ENCODE measurements around the gene C2orf76. TPM values are rescaled to one million over a fixed set of nuclear protein-coding genes. Genes with fewer than 3 reads are reported as not detected.

Gene C2orf76
- total RNA-seq, 1 experiment from 2014 or later = 5.7 TPM

GRCh38 chr2:119311371-119311770, 55.3 kb downstream of the C2orf76 start:
- H3K79me1 ChIP-seq (ENCODE audit: insufficient read depth, low read depth, low read length, poor library complexity, severe bottlenecking) = no peaks in the 10 kb centered on the region
- no peaks in the 10 kb centered on the region for H3K36me3 Mint-ChIP-seq (ENCODE audit: insufficient read depth in 1 of 3, low read depth in 3 of 3)
- H3K56ac ChIP-seq (ENCODE audit: insufficient read length, low read depth, low read length) = no peak overlapping the region
- no peak overlapping the region; a peak in 1 of 7 replicates for H3K27ac Mint-ChIP-seq
- no peaks in the 10 kb centered on the region for H3K9me3 ChIP-seq (ENCODE audit: control insufficient read depth, low read depth, low read length)
- H3K23ac ChIP-seq (ENCODE audit: insufficient read length, low read depth, low read length) = no peak overlapping the region
- H2BK15ac ChIP-seq (ENCODE audit: low read depth, low read length) = no peak overlapping the region
- H3K23me2 ChIP-seq (ENCODE audit: insufficient read length, low read depth, low read length, poor library complexity, severe bottlenecking) = no peaks in the 10 kb centered on the region
- no peak overlapping the region for H3K18ac ChIP-seq (ENCODE audit: insufficient read length, low read depth, low read length)
- H3K79me2 ChIP-seq (ENCODE audit: insufficient read depth, low read length) = no peaks in the 10 kb centered on the region
- no peak overlapping the region for H2BK20ac ChIP-seq (ENCODE audit: low read depth, low read length, poor library complexity, severe bottlenecking)
- H4K91ac ChIP-seq (ENCODE audit: insufficient read length, low read depth, low read length) = no peak overlapping the region
- H3K27ac ChIP-seq (ENCODE audit: insufficient read length, low read depth, low read length) = no peak overlapping the region
- no peak overlapping the region for H3K4ac ChIP-seq (ENCODE audit: low read depth, low read length)
- peak; percentile 51 for DNase-seq
- no peaks in the 10 kb centered on the region for H3K4me1 ChIP-seq (ENCODE audit: insufficient read depth, low read length)
- peak; percentile 44; the same call in 2 of the 3 replicates for TF ChIP-seq CTCF (conservative IDR thresholded peaks at IDR 0.05)
- H3K27me3 ChIP-seq (ENCODE audit: insufficient read depth, low read length) = no peaks in the 10 kb centered on the region
- no peaks in the 10 kb centered on the region for H3K27me3 Mint-ChIP-seq (ENCODE audit: low read depth)
- no peak overlapping the region for H2BK5ac ChIP-seq (ENCODE audit: insufficient read length, low read length)
- no peak overlapping the region for H3T11ph ChIP-seq (ENCODE audit: low read length)
- no peaks in the 10 kb centered on the region for H4K20me1 ChIP-seq (ENCODE audit: control insufficient read depth, insufficient read depth, insufficient read length)
- no peak overlapping the region for H3K9ac ChIP-seq (ENCODE audit: extremely low read depth, insufficient read length, low read length)
- no peak overlapping the region for H2AK5ac ChIP-seq (ENCODE audit: insufficient read length, low read length)
- no peak overlapping the region for H3K14ac ChIP-seq (ENCODE audit: insufficient read depth, low read length)
- no peak overlapping the region for H2BK12ac ChIP-seq (ENCODE audit: insufficient read length, low read depth, low read length)
- no peak overlapping the region for H3K4me3 Mint-ChIP-seq
- H4K5ac ChIP-seq (ENCODE audit: insufficient read length, low read depth, low read length) = no peak overlapping the region
- no peak overlapping the region for H4K8ac ChIP-seq (replicated peaks; ENCODE audit: insufficient read length, low read depth, low read length)
- no peak overlapping the region for H2AFZ ChIP-seq (ENCODE audit: low read length)
- no CpG with 5 or more reads among the region's 5 CpGs for WGBS (ENCODE audit: extremely low coverage, insufficient read length, low lambda C conversion rate)
- no peak overlapping the region for H2BK120ac ChIP-seq (ENCODE audit: low read depth, low read length, poor library complexity, severe bottlenecking)
- no peak overlapping the region for H3K4me2 ChIP-seq (ENCODE audit: insufficient read depth, insufficient read length, low read length)
- H3K9me3 Mint-ChIP-seq = no peaks in the 10 kb centered on the region
- peaks cover 19 to 21% of the 10 kb centered on the region in 2 experiments for H3K4me1 Mint-ChIP-seq

All from H9 (cell line).